GM21576 (cell line): ENCODE data around the gene TRPM3.

ENCODE experiments used
- ATAC-seq: cut with Tn5 transposase; IDR thresholded peaks from one replicate; pipeline ENCODE4 v1.9.1; 2021; ENCODE audit warnings: mild to moderate bottlenecking, moderate library complexity; ENCODE audit not compliant: unreplicated experiment

TRPM3 gene

GRCh38 chr9:70539001-70539400 lies 582.4 kb downstream of the TRPM3 start:
- no peak for ATAC-seq

GRCh38 chr9:70537084-70537483 lies 584.3 kb downstream of the TRPM3 start:
- no peak for ATAC-seq

- ATAC-seq = no peak
Measured at GRCh38 chr9:70535546-70536323, 585.7 kb downstream of the TRPM3 start.

- no peak for ATAC-seq
Measured at GRCh38 chr9:70534471-70534870, 587.0 kb downstream of the TRPM3 start.

GRCh38 chr9:70534061-70534460 lies 587.4 kb downstream of the TRPM3 start:
- ATAC-seq = no peak

GRCh38 chr9:70533492-70533891 lies 587.9 kb downstream of the TRPM3 start:
- no peak for ATAC-seq

GRCh38 chr9:70532716-70533115 lies 588.7 kb downstream of the TRPM3 start:
- no peak for ATAC-seq

- ATAC-seq = no peak
Measured at GRCh38 chr9:70531311-70531710, 590.1 kb downstream of the TRPM3 start.

- ATAC-seq = no peak
Measured at GRCh38 chr9:70530716-70531115, 590.7 kb downstream of the TRPM3 start.

- ATAC-seq = no peak
Measured at GRCh38 chr9:70529833-70530232, 591.6 kb downstream of the TRPM3 start.

- ATAC-seq = no peak
Measured at GRCh38 chr9:70529377-70529776, 592.0 kb downstream of the TRPM3 start.

GRCh38 chr9:70526902-70527301 lies 594.5 kb downstream of the TRPM3 start:
- no peak for ATAC-seq

- no peak for ATAC-seq
Measured at GRCh38 chr9:70525519-70525918, 595.9 kb downstream of the TRPM3 start.

GRCh38 chr9:70519912-70520724 lies 601.3 kb downstream of the TRPM3 start:
- peak; percentile 78 for ATAC-seq

- no peak for ATAC-seq
Measured at GRCh38 chr9:70517926-70518610, 603.4 kb downstream of the TRPM3 start.

- no peak for ATAC-seq
Measured at GRCh38 chr9:70514273-70514672, 607.1 kb downstream of the TRPM3 start.

- ATAC-seq = no peak
Measured at GRCh38 chr9:70511858-70512257, 609.6 kb downstream of the TRPM3 start.

- ATAC-seq = no peak
Measured at GRCh38 chr9:70510157-70510770, 611.2 kb downstream of the TRPM3 start.

- ATAC-seq = no peak
Measured at GRCh38 chr9:70506159-70506558, 615.3 kb downstream of the TRPM3 start.

- no peak for ATAC-seq
Measured at GRCh38 chr9:70504834-70505233, 616.6 kb downstream of the TRPM3 start.

- no peak for ATAC-seq
Measured at GRCh38 chr9:70502690-70503089, 618.7 kb downstream of the TRPM3 start.
